Upper lobe of right lung (tissue), 1 donor: Measurements from ENCODE around the gene BAIAP2L2. TPM values are rescaled to one million over a fixed set of nuclear protein-coding genes. Genes with fewer than 3 reads are reported as not detected.

ENCODE experiments used
- ATAC-seq: fragments of 200-7000 bp; cut with Tn5 transposase; one replicate; pipeline ENCODE4 v1.9.1; 2020; ENCODE audit warnings: mild to moderate bottlenecking, moderate library complexity
- DNase-seq: peaks from one replicate; pipeline ENCODE4 v3.0.0-alpha.2; 2020
- H3K27ac ChIP-seq: fragments of 200-600 bp; one replicate; pipeline ENCODE4 v1.8.0; 2022
- H3K27me3 ChIP-seq: fragments of 200-600 bp; one replicate; pipeline ENCODE4 v1.8.0; 2022; ENCODE audit warnings: mild to moderate bottlenecking
- H3K36me3 ChIP-seq: fragments of 200-600 bp; one replicate; pipeline ENCODE4 v1.8.0; 2022
- H3K4me1 ChIP-seq: fragments of 200-600 bp; one replicate; pipeline ENCODE4 v1.8.0; 2022
- H3K4me3 ChIP-seq: fragments of 200-600 bp; one replicate; pipeline ENCODE4 v1.8.0; 2022; ENCODE audit warnings: mild to moderate bottlenecking
- H3K9me3 ChIP-seq: fragments of 200-600 bp; one replicate; pipeline ENCODE4 v1.8.0; 2022
- intact Hi-C: fragments of 100-400 bp; cut with DNase I; formaldehyde crosslinking; loops from one replicate; pipeline ENCODE4 v1.11.0; 2022
- total RNA-seq: library from RNA; stranded (reverse); fragmentation: NEBNext Ultra II Directional; extraction: Animal tissue kit (Norgen Biotek cat#: 25700); gene quantifications from one replicate; pipeline ENCODE4 v1.2.1, GENCODE V29; 2021
- TF ChIP-seq, protein P1 (sequence below): fragments of 200-600 bp; IDR thresholded peaks from one replicate; pipeline ENCODE4 v1.8.0; 2022; ENCODE audit warnings: antibody characterized with exemption
- donor health status: DM: no; HTN: yes; CAD: no; lungs with severe emphysema.

The BAIAP2L2 gene
- total RNA-seq, 1 donor from 2014 or later: 0.29 TPM

DNA sequence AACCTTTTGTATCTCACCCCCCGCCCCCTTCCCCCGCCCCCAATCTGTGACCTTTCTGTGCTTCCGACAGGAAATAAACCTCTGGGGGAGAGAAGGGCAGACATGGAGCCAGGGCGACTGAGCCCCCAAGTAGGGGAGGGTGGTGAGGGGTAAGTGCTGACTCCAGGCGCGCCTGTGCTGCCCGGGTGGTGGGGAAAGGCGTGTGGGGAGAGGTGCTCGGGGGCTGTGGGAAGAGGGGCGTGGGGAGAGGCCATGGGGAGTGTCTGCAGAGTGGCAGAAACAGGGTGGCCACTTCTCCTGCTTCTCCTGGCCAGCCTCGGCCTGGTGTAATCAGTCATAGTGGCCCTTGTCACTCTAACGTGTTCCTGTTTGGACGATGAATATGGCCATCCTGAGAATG, 34.5 kb downstream of the BAIAP2L2 start:
- Histone ChIP-seq H3K4me1 (peaks cover 4% of the 10 kb centered on the region), H3K27ac (no peak overlapping the region), H3K9me3 (no peaks in the 10 kb centered on the region), H3K36me3 (peaks cover 39% of the 10 kb centered on the region), H3K4me3 (no peak overlapping the region), H3K27me3 (peaks cover 8% of the 10 kb centered on the region)
- no peak for ATAC-seq
- TF ChIP-seq, protein P1, sequence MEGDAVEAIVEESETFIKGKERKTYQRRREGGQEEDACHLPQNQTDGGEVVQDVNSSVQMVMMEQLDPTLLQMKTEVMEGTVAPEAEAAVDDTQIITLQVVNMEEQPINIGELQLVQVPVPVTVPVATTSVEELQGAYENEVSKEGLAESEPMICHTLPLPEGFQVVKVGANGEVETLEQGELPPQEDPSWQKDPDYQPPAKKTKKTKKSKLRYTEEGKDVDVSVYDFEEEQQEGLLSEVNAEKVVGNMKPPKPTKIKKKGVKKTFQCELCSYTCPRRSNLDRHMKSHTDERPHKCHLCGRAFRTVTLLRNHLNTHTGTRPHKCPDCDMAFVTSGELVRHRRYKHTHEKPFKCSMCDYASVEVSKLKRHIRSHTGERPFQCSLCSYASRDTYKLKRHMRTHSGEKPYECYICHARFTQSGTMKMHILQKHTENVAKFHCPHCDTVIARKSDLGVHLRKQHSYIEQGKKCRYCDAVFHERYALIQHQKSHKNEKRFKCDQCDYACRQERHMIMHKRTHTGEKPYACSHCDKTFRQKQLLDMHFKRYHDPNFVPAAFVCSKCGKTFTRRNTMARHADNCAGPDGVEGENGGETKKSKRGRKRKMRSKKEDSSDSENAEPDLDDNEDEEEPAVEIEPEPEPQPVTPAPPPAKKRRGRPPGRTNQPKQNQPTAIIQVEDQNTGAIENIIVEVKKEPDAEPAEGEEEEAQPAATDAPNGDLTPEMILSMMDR: no peak
- intact Hi-C loops: no loop called here
- no peak for DNase-seq

DNA sequence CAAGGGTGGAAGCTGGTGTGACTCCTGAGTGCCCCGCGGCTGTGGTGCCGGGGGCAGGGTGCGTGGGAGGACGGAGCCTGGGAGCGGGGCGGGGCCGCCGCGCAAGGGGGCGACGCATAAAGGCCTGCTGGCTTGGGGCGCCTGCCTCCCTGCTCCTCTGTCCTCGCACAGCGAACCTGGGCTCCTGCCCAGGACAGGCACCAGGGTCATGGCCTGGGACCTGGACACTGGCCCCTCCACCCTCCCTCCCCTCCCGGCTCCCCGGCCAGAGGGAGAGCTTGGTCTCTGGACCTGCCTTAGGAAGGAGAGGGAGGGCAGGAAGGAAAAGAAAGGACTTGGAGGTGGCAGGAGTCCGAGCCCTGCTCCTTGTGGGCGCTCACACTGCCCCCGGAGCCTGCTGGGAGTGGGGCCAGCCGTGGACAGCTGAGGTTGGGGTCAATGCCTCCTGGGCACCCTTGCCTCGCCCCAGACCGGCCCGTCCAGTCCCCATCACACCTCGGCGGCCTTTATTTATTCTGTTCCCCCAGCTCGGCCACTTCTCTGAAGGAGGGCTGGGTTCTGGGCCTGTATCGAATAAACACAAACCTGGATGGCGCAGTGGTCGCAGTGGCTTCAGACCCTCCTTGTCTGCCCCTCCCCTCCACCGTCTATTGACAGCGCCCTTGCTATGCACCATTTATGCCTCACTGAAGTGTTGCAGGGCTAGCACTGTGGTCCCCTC, 35.2 kb downstream of the BAIAP2L2 start:
- Histone ChIP-seq H3K4me3 (no peak overlapping the region), H3K27me3 (peaks cover 1% of the 10 kb centered on the region), H3K4me1 (no peaks in the 10 kb centered on the region), H3K36me3 (peaks cover 40% of the 10 kb centered on the region), H3K9me3 (no peaks in the 10 kb centered on the region), H3K27ac (no peak overlapping the region)
- intact Hi-C loops: no loop called here
- TF ChIP-seq, protein P1: no peak
- ATAC-seq (no peak), DNase-seq (no peak)

DNA sequence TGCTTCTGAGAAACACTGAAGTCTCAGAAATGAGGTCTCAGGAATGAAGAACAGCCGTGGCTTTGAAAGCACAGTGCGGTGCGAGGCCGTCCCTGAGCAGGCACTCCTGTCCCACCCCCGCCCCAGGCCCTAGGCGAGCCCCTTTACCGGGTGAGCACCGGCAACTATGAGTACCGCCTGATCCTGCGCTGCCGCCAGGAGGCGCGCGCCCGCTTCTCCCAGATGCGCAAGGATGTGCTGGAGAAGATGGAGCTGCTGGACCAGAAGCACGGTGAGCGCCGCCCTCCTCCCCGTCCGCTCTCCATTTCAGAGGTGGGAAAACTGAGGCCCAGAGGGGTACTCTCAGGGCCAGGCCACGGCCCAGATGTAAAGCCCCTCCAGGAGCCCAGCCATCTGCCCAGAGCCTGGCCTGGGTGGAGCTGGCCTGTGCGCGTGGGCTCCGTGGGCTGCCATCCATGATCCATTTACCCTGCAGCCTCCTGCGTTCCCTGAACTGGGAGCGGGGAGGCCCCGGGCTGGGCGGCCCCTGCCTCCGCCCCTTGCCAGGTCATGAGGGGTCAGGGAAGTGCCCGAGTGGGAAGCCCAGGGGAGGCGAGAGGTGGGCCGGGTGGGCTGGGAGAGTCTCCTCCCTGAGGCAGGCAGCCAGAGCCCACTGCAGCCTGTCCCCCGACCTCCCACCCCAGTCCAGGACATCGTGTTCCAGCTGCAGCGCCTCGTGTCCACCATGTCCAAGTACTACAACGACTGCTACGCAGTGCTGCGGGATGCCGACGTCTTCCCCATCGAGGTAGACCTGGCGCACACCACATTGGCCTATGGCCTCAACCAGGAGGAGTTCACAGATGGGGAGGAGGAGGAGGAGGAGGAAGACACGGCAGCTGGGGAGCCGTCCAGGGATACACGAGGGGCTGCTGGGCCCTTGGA, 36.0 kb downstream of the BAIAP2L2 start:
- TF ChIP-seq, protein P1: no peak
- Histone ChIP-seq H3K27ac (no peak overlapping the region), H3K36me3 (peaks cover 48% of the 10 kb centered on the region), H3K4me3 (no peak overlapping the region), H3K27me3 (no peaks in the 10 kb centered on the region), H3K9me3 (no peaks in the 10 kb centered on the region), H3K4me1 (no peaks in the 10 kb centered on the region)
- intact Hi-C loops: no loop called here
- DNase-seq (no peak), ATAC-seq (no peak)

DNA sequence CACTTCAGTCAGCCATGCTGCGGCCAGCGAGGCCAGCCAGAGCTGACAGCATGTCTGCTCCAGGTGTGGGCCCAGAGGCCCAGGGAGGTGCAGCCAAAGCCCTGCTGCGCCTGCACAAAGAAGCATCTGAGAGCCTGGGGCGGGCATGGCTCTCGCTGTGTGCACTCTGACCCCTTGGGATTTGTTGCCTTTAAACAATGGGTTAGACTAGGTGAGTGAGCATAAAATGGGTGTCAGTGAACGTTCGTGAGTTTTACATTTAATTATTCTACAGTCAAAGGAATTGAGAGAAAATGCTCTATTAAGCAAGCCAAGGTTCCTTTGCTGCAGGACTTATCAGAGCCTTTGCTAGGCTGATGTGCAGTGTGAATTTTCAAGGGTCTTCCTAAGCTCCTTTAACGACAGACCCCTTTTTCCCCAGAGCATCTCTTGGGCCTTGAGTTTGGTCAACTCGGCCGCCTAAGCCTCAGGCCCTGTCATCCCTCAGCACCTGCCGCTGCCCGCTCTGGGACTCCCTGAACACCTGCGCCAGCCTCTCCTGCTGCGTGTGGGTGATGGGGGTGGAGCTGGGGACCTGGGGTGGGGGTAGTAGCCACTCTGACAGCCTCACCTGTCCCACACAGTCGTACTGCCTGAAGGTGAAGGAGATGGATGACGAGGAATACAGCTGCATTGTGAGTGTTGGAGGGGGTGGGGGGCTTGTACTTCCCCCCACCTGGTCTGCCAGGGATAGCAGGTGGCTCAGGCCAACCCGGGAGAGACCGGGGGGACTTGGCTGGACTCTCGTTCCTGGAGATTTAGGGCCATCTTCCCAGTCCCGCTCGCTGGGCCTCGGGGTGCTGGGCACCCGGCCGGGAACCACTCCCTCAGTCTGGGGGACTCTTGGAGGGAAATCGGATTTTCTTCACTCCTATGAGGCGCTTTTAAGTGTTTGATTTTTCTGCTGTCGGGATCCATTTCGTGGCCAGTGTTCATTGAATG, 37.0 kb downstream of the BAIAP2L2 start:
- peaks cover 58% of the 10 kb centered on the region for H3K36me3 ChIP-seq
- no peaks in the 10 kb centered on the region for H3K27me3 ChIP-seq
- H3K4me1 ChIP-seq: no peaks in the 10 kb centered on the region
- no peaks in the 10 kb centered on the region for H3K9me3 ChIP-seq
- no peak overlapping the region for H3K4me3 ChIP-seq
- TF ChIP-seq, protein P1: no peak
- DNase-seq (no peak), ATAC-seq (no peak)
- no peak overlapping the region for H3K27ac ChIP-seq
- intact Hi-C loops: no loop called here
